GM13977 (cell line): ENCODE results near the gene KIAA1755.

ENCODE experiments used
- DNase-seq: peaks from one replicate; pipeline ENCODE4 v3.0.0; 2012; ENCODE audit warnings: low spot score
- in situ Hi-C: fragments of 300-500 bp; cut with MboI; formaldehyde crosslinking; loops from one replicate; pipeline ENCODE4 v1.12.0; 2022; ENCODE audit warnings: low sequenced_read_pairs, low pct_unique_long_range_greater_than_20kb, mixed read lengths, inconsistent platforms; ENCODE audit not compliant: unreplicated experiment
- TF ChIP-seq, protein P1 (sequence below): IDR thresholded peaks from 2 replicates; pipeline ENCODE4 v1.5.1; 2012; ENCODE audit warnings: mild to moderate bottlenecking, control low read depth; ENCODE audit not compliant: insufficient read depth; ENCODE audit errors: extremely low read depth, missing control alignments

The KIAA1755 gene

DNA sequence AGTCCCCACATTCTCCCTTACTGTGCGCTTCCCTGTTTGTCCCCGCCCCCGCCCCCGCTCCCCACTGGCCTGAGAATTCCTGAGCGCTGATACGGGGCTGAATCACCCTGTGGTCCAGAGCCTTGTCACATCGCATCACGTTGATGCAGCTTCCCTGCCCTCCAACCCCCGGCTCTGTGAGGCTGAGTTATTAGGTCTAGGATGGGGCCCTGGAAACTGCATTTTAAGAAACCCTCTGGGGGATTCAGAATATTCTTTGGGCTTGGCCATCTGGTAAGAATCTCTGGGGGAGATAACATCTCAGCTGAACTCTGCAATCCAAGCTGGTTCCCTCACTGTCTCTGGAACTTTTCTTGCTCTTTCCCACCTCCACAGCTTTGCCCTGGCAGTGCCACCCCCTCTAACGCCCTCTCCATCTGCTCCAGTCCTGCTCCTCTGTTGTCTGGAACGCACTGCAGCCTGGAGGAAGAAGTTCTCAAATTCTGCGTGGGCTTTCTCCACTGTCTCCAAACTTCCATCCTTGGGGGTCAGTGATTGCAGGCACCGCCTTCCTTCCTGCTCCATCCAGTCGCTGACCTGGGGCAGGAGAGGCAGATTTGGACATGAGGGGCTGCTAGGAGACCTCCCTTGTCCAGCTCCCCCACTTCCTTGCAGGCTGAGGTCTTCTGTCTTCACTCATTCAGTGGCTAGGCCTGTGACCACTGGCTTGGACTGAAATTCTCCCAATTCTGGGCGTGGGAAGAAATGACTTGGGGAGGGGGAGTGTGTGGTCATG is 42.6 kb downstream of the KIAA1755 start:
- TF ChIP-seq, protein P1, sequence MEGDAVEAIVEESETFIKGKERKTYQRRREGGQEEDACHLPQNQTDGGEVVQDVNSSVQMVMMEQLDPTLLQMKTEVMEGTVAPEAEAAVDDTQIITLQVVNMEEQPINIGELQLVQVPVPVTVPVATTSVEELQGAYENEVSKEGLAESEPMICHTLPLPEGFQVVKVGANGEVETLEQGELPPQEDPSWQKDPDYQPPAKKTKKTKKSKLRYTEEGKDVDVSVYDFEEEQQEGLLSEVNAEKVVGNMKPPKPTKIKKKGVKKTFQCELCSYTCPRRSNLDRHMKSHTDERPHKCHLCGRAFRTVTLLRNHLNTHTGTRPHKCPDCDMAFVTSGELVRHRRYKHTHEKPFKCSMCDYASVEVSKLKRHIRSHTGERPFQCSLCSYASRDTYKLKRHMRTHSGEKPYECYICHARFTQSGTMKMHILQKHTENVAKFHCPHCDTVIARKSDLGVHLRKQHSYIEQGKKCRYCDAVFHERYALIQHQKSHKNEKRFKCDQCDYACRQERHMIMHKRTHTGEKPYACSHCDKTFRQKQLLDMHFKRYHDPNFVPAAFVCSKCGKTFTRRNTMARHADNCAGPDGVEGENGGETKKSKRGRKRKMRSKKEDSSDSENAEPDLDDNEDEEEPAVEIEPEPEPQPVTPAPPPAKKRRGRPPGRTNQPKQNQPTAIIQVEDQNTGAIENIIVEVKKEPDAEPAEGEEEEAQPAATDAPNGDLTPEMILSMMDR: no peak
- no peak for DNase-seq
- in situ Hi-C loops: loop anchor here (25.0 kb wide), 1 partner anchor 656 kb away; no protein-coding TSS in a partner anchor

DNA sequence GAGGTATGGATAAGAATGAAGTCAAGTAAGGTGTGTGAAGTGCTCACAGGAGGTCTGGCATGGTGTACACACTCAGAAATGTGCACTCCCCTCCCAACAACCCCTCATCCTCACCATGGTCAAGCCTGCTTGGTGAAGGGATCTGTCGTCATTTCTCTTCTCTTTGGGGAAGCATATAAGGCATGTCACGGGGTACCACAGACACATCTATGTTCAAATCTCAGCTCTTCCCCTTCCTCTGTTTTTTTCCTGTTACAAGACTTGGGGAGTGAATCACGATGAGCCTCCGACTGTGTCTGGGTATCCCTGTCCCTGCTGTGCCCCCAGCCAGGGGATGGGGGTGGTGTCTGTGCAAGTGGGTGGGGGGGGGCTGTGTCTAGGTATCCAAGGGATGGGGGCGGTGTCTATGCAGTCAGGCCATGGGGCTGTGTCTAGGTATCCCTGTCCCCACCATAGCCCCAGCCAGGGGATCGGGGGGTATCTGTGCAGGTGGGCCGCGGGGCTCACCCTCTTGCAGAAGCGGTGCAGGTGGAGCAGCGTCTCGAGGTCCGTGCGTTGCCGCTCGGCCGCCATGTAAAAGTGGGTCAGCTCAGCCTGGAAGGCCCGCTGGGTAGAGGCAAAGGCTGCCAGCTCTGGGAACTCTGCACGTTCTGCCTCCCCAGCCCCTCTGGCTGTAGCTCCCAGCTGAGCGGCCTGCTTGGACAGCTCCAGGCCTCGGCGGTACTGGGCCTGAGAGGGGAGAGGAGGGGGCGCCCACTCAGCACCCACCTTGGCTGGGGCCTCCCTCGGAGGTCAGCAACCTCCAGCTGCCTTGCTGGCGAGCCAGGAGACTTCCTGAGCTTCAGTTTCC is 43.6 kb downstream of the KIAA1755 start:
- DNase-seq: no peak
- in situ Hi-C loops: loop anchor here (25.0 kb wide), 1 partner anchor 655 kb away; no protein-coding TSS in a partner anchor

DNA sequence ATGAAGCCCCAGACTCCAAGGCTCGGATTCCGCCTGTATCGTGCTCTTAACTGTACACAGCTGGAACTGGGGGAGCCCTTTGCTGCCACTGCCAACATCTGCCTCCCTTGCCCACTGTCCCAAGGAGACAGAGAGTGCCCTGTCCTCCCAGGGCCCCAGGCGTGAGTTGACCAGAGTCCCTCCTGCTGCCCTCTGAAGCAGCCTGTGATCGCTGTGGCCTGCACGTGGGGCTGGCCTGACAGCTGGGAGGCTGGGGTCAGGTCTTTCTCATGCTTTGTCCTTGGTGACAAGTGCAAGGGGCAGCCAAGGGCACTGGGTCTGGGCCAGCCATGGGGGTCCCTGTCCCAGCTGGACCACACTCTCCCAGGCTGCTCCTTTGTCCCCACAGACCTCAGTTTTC is 44.3 kb downstream of the KIAA1755 start:
- in situ Hi-C loops: loop anchor here (25.0 kb wide), 1 partner anchor 654 kb away; no protein-coding TSS in a partner anchor
- no peak for DNase-seq
- TF ChIP-seq, protein P1: no peak

More for the DNA sequence above, 43.6 kb downstream of the KIAA1755 start:
- TF ChIP-seq, protein P1: no peak

DNA sequence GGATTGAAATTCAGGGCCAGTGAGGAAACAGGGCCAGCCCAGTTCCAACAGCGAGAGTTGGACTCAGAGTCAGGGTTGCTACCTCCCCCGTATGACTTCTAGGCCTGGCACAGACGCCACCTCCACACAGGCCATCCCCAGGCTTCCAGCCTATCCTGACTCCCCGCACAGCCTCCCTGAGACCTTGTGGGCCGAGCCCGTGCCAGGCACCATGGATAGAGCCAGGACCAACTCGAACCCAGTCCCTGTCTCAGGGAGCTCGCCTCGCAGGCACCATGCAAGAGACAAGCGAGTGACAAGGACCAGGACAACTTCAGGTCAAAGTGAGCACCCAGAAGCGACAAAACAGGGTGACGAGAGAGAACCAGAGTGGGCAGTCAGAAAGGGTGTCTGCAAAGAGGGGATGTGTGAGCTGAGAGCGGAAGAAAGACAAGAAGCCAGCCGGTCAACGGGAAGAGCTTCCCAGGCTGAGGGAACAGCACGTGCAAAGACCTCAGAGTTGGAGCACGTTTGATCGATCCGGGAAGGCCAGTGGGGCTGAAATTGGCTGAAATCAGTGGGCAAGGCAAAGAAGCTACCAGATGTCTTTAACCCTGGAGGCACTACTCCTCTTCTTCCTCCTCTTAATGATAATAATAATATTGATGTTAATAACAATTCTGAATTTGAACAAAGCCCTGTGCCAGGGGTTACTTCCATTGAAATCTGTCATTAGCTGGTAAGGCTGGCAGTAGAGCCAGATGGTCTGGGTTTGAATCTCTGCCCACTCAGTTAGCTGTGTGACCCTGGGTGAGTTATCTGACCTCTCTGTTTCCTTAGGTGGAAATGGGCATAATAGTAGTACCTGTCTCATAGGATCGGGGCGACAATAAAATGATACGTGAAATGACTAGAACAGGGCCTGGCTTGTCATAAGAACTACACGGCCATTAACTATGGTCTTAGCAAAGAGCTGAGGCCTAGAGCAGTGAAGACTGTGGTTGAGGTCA is 45.0 kb downstream of the KIAA1755 start:
- in situ Hi-C loops: loop anchor here (25.0 kb wide), 1 partner anchor 653 kb away; no protein-coding TSS in a partner anchor
- DNase-seq: no peak
- TF ChIP-seq, protein P1: no peak

DNA sequence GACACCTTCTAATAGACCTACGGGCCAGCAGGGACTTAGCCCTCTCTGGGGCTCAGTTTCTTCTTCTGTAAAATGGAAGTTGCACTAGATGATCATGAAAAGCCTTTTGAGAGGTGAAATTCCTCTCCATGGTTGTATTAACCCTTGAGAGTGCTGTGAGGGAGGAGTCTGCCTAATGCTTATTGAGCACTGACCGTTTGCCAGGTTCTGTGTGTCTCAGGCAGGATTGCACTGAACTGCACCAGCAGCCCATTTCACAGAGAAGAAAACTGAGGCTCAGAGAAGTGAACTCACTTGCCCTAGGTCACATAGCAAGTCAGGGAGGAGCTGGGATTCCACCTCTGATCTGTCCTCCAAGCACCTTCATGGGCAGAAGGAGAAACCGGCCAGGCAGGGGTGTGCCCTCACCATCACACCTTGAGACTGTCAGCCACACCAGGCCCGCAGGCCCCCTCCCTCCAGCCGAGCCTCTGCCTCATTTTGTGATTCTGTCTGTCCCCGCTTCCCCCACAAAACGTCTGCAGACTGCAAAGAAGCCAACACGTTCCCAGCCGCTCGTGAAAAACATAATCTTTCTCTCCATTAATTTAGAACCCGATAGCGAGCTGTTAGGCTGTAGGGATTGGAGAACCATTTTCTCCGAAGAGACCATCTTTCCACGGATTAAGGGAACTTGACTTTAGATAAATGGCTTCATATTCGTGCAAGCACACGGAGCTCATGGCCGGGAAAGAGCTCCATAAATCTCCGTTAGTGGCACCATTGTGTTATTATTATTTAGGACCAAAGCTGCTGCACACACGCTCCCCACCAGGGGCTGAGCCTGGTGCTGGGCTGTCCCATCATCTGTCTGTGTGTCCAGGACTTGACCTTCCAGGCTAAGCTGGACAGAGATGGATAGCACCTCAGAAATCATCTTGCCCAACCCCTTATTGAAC is 46.0 kb downstream of the KIAA1755 start:
- no peak for DNase-seq
- in situ Hi-C loops: loop anchor here (25.0 kb wide), 1 partner anchor 652 kb away; no protein-coding TSS in a partner anchor
- TF ChIP-seq, protein P1: no peak
